HEK293 (cell line): ENCODE data around the gene PRLR.

Experiments
- CTCF ChIA-PET: fragments of 350-600 bp; formaldehyde crosslinking; extraction: SDS; loops from one replicate; lab custom pipeline; 2021; ENCODE audit warnings: antibody characterized with exemption; lab: Yijun Ruan, JAX
- POLR2A ChIA-PET: fragments of 300-600 bp; formaldehyde crosslinking; extraction: SDS; loops from one replicate; lab custom pipeline; 2020; ENCODE audit warnings: antibody characterized with exemption, inconsistent platforms; lab: Yijun Ruan, JAX
- H3K27ac ChIP-seq: fragments of 200-500 bp; sonication (Bioruptor generic); 2 replicates; pipeline ENCODE4 v1.5.1; 2014; ENCODE audit warnings: low read depth, low read length, control low read depth, inconsistent platforms; ENCODE audit errors: extremely low read depth
- H3K36me3 ChIP-seq, 2 experiments: fragments of 200-500 bp in 1 of 2; sonication (Bioruptor generic) in 1 of 2; 1 replicate in 1 of 2; 2 replicates in 1 of 2; pipeline ENCODE4 v1.5.1; 2014 to 2017; ENCODE audit warnings: inconsistent platforms in 2 of 2, low read length in 2 of 2; ENCODE audit not compliant: control insufficient read depth in 2 of 2, insufficient read depth in 1 of 2
- H3K4me1 ChIP-seq: fragments of 200-500 bp; sonication (Bioruptor generic); 2 replicates; pipeline ENCODE4 v1.5.1; 2014; ENCODE audit warnings: mild to moderate bottlenecking, low read length, inconsistent platforms; ENCODE audit not compliant: control insufficient read depth, insufficient read depth
- H3K4me3 ChIP-seq: 2 replicates; pipeline ENCODE4 v1.5.1; 2011; ENCODE audit warnings: low read depth, mild to moderate bottlenecking, control low read depth, low read length, moderate library complexity
- H3K9me3 ChIP-seq: fragments of 200-500 bp; sonication (Bioruptor generic); 2 replicates; pipeline ENCODE4 v1.5.1; 2014; ENCODE audit warnings: low read depth, low read length, inconsistent platforms; ENCODE audit not compliant: control insufficient read depth, insufficient read depth
- GLIS2 ChIP-seq: fragments of 450-650 bp; formaldehyde crosslinking; IDR thresholded peaks from 2 replicates; pipeline ENCODE4 v1.5.1; 2016; ENCODE audit warnings: missing biosample characterization, missing genetic modification characterization
- SALL2 ChIP-seq: fragments of 450-650 bp; formaldehyde crosslinking; IDR thresholded peaks from 2 replicates; pipeline ENCODE4 v1.5.0; 2017; ENCODE audit warnings: missing biosample characterization, mild to moderate bottlenecking, missing genetic modification characterization, borderline replicate concordance
- SP3 ChIP-seq: fragments of 450-650 bp; formaldehyde crosslinking; IDR thresholded peaks from 2 replicates; pipeline ENCODE4 v1.5.1; 2016; ENCODE audit warnings: missing biosample characterization, missing genetic modification characterization
- ZBTB20 ChIP-seq: fragments of 450-650 bp; formaldehyde crosslinking; IDR thresholded peaks from 2 replicates; pipeline ENCODE4 v1.5.1; 2016; ENCODE audit warnings: missing biosample characterization, missing genetic modification characterization
- ZBTB48 ChIP-seq: fragments of 450-650 bp; formaldehyde crosslinking; IDR thresholded peaks from 2 replicates; pipeline ENCODE4 v1.5.1; 2016; ENCODE audit warnings: missing biosample characterization, missing genetic modification characterization
- ZBTB8A ChIP-seq: fragments of 450-650 bp; formaldehyde crosslinking; IDR thresholded peaks from 2 replicates; pipeline ENCODE4 v1.5.1; 2016; ENCODE audit warnings: missing biosample characterization, missing genetic modification characterization
- ZFP41 ChIP-seq: fragments of 450-650 bp; formaldehyde crosslinking; IDR thresholded peaks from 2 replicates; pipeline ENCODE4 v1.5.1; 2016; ENCODE audit warnings: missing biosample characterization, missing genetic modification characterization, borderline replicate concordance
- ZIC2 ChIP-seq: fragments of 450-650 bp; formaldehyde crosslinking; IDR thresholded peaks from 2 replicates; pipeline ENCODE4 v1.5.1; 2016; ENCODE audit warnings: missing biosample characterization, missing genetic modification characterization
- ZNF10 ChIP-seq: fragments of 450-650 bp; formaldehyde crosslinking; IDR thresholded peaks from 2 replicates; pipeline ENCODE4 v1.5.1; 2017; ENCODE audit warnings: missing biosample characterization, missing genetic modification characterization
- ZNF133 ChIP-seq: fragments of 450-650 bp; formaldehyde crosslinking; IDR thresholded peaks from 2 replicates; pipeline ENCODE4 v1.5.1; 2016; ENCODE audit warnings: missing biosample characterization, missing genetic modification characterization
- ZNF138 ChIP-seq: fragments of 450-650 bp; formaldehyde crosslinking; IDR thresholded peaks from 2 replicates; pipeline ENCODE4 v1.5.1; 2016; ENCODE audit warnings: missing biosample characterization, missing genetic modification characterization, borderline replicate concordance
- ZNF16 ChIP-seq: fragments of 450-650 bp; formaldehyde crosslinking; IDR thresholded peaks from 2 replicates; pipeline ENCODE4 v1.5.1; 2016; ENCODE audit warnings: low read depth, missing biosample characterization, missing genetic modification characterization
- ZNF223 ChIP-seq: fragments of 450-650 bp; formaldehyde crosslinking; IDR thresholded peaks from 2 replicates; pipeline ENCODE4 v1.5.1; 2016; ENCODE audit warnings: missing biosample characterization, missing genetic modification characterization
- ZNF292 ChIP-seq: fragments of 450-650 bp; formaldehyde crosslinking; IDR thresholded peaks from 2 replicates; pipeline ENCODE4 v1.5.1; 2016; ENCODE audit warnings: low read depth, missing biosample characterization, missing genetic modification characterization, borderline replicate concordance
- ZNF350 ChIP-seq: fragments of 450-650 bp; formaldehyde crosslinking; IDR thresholded peaks from 2 replicates; pipeline ENCODE4 v1.5.0; 2017; ENCODE audit warnings: missing biosample characterization, mild to moderate bottlenecking, missing genetic modification characterization
- ZNF654 ChIP-seq: fragments of 450-650 bp; formaldehyde crosslinking; IDR thresholded peaks from 2 replicates; pipeline ENCODE4 v1.5.1; 2016; ENCODE audit warnings: low read depth, missing biosample characterization, missing genetic modification characterization
- ZNF658 ChIP-seq: fragments of 450-650 bp; formaldehyde crosslinking; IDR thresholded peaks from 2 replicates; pipeline ENCODE4; 2016; ENCODE audit warnings: missing biosample characterization, missing genetic modification characterization
- ZNF76 ChIP-seq: fragments of 450-650 bp; formaldehyde crosslinking; IDR thresholded peaks from 2 replicates; pipeline ENCODE4; 2016; ENCODE audit warnings: low read depth, missing biosample characterization, missing genetic modification characterization, borderline replicate concordance
- TF ChIP-seq, protein P1 (sequence below): fragments of 450-650 bp; formaldehyde crosslinking; IDR thresholded peaks from 2 replicates; pipeline ENCODE4 v1.5.1; 2017; ENCODE audit warnings: missing biosample characterization, missing genetic modification characterization
- TF ChIP-seq, protein P2 (sequence below): fragments of 450-650 bp; formaldehyde crosslinking; IDR thresholded peaks from 2 replicates; pipeline ENCODE4; 2016; ENCODE audit warnings: missing biosample characterization, missing genetic modification characterization

The PRLR gene

DNA sequence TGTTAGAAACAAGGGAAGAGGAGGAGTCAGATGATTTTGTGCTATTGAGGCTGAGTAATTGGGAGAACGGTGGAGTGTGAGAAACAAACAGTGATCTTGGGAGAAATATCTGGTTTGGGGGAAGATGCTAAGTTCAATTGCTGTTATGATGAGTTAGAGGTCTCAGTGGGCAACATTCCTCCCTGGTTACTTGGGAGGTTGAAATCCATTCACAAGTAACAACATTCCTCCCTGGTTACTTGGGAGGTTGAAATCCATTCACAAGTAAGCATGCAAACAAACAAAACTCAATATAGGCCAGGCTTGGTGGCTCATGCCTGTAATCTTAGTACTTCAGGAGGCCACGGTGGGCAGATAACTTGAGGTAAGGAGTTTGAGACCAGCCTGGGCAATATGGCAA is 221.3 kb downstream of the PRLR start:
- H3K27ac ChIP-seq = no peak overlapping the region
- no peaks in the 10 kb centered on the region for H3K4me1 ChIP-seq
- H3K4me3 ChIP-seq = no peak overlapping the region
- no peaks in the 10 kb centered on the region for H3K9me3 ChIP-seq
- no peak for TF ChIP-seq ZNF10 (tag by site-specific recombination)
- TF ChIP-seq ZNF138 (tag by site-specific recombination) = no peak
- no peak for TF ChIP-seq ZNF654 (tag by site-specific recombination)
- TF ChIP-seq ZNF76 = no peak
- TF ChIP-seq ZNF223 (tag by site-specific recombination) = no peak
- TF ChIP-seq ZNF292 = no peak
- TF ChIP-seq ZIC2 (tag by site-specific recombination) = no peak
- no peak for TF ChIP-seq SP3 (tag by site-specific recombination)
- TF ChIP-seq ZNF658 (tag by site-specific recombination) = no peak
- TF ChIP-seq, all 188 proteins: peak for 0
- POLR2A ChIA-PET = interaction anchor here (0.9 kb wide), 1 partner anchor 80 kb away, joined by 3 read pairs; the partner anchor contains the start of gene DNAJC21
- no peaks in the 10 kb centered on the region for H3K36me3 ChIP-seq
- CTCF ChIA-PET = interaction anchor here (0.9 kb wide), 1 partner anchor 194 kb away, joined by 4 read pairs; no protein-coding TSS in a partner anchor

DNA sequence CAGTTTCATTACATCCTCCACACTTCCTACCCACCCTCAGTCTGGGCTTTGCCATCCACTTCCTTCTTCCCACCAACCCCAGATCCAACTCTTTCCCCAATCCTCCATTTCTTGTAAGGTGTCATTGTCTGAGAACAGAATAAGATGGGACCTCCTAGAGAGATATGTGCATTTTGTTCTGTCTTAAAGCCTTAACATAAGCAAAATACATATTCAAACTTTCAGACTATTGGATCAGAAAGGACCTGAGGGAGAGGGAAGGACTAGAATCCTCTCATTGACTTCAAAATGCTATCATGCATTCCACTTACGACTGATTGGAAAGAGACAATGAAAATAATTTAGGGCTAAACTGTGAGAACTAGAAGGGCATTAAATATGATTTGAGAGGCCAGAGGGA is 225.5 kb downstream of the PRLR start:
- TF ChIP-seq, protein P1, sequence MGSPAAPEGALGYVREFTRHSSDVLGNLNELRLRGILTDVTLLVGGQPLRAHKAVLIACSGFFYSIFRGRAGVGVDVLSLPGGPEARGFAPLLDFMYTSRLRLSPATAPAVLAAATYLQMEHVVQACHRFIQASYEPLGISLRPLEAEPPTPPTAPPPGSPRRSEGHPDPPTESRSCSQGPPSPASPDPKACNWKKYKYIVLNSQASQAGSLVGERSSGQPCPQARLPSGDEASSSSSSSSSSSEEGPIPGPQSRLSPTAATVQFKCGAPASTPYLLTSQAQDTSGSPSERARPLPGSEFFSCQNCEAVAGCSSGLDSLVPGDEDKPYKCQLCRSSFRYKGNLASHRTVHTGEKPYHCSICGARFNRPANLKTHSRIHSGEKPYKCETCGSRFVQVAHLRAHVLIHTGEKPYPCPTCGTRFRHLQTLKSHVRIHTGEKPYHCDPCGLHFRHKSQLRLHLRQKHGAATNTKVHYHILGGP (tag by site-specific recombination) = no peak
- TF ChIP-seq, protein P2, sequence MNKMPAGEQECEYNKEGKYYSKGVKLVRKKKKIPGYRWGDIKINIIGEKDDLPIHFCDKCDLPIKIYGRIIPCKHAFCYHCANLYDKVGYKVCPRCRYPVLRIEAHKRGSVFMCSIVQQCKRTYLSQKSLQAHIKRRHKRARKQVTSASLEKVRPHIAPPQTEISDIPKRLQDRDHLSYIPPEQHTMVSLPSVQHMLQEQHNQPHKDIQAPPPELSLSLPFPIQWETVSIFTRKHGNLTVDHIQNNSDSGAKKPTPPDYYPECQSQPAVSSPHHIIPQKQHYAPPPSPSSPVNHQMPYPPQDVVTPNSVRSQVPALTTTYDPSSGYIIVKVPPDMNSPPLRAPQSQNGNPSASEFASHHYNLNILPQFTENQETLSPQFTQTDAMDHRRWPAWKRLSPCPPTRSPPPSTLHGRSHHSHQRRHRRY (tag by site-specific recombination) = no peak
- TF ChIP-seq ZBTB48 (tag by site-specific recombination) (no peak), SALL2 (tag by site-specific recombination) (no peak)
- TF ChIP-seq, all 188 proteins: peak for 0
- Histone ChIP-seq H3K4me3 (no peak overlapping the region), H3K4me1 (no peaks in the 10 kb centered on the region), H3K36me3 (no peaks in the 10 kb centered on the region), H3K27ac (no peak overlapping the region), H3K9me3 (no peaks in the 10 kb centered on the region)
- CTCF ChIA-PET = interaction anchor here (1.3 to 6.6 kb wide), 2 partner anchors 19 to 47 kb away, joined by 6 to 38 read pairs; no protein-coding TSS in a partner anchor
- POLR2A ChIA-PET = no interaction called here

DNA sequence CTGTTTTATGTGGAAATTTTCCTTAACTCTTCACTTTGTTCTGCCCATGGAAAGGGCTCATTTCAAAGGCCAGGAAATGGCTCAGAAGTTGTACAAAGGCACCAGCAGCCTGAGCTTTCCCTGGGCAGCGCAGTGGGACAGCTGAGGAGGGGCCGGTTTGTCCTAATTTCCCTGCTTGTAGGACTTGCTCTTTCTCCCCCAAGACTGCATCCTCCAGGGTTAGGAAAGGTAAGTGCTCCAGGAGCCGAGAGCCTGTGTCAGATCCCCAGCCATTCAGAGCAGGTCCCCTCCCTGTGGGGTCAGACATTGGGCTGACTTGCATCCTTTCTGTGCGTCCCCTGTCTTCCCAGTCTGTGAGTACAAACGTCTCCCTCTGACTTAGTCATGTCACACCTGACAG is 226.1 kb downstream of the PRLR start:
- CTCF ChIA-PET = interaction anchor here (0.7 to 6.6 kb wide), 23 partner anchors 8 to 1191 kb away, joined by 3 to 43 read pairs (median 5); partner anchors contain the start of gene AGXT2
- TF ChIP-seq ZNF133 (tag by site-specific recombination) (no peak), ZBTB8A (tag by site-specific recombination) (no peak), ZBTB20 (tag by site-specific recombination) (no peak), ZNF350 (tag by site-specific recombination) (no peak), ZFP41 (tag by site-specific recombination) (no peak), ZNF654 (tag by site-specific recombination) (no peak), ZNF16 (tag by site-specific recombination) (no peak), GLIS2 (tag by site-specific recombination) (no peak)
- TF ChIP-seq, all 188 proteins: peak for 0
- Histone ChIP-seq H3K4me3 (no peak overlapping the region), H3K36me3 (no peaks in the 10 kb centered on the region), H3K27ac (no peak overlapping the region), H3K4me1 (no peaks in the 10 kb centered on the region), H3K9me3 (no peaks in the 10 kb centered on the region)
- POLR2A ChIA-PET = no interaction called here
